ENCODE data around the gene COL4A5. TPM values are rescaled to one million over a fixed set of nuclear protein-coding genes. Genes with fewer than 3 reads are reported as not detected.

Gene COL4A5
- total and polyA plus RNA-seq, 2 donors (not counting 3 experiments of a cell fraction or from before 2014, with no cell fraction given), result 15.4 to 28.8 TPM

- Histone ChIP-seq H3K27ac (ENCODE audit: insufficient read depth, low read depth, low read length) (no peak overlapping the region), H3K4me3 (replicated peaks in 1 of 3; ENCODE audit: insufficient read depth in 1 of 3, low read depth in 1 of 3, low read length in 3 of 3) (no peak overlapping the region), H2AFZ (ENCODE audit: low read depth, low read length) (no peak overlapping the region), H3K79me2 (ENCODE audit: control insufficient read depth, insufficient read depth, low read length) (no peaks in the 10 kb centered on the region), H3K9ac (replicated peaks; ENCODE audit: extremely low read depth, insufficient read depth, low read length) (no peak overlapping the region), H3K27me3 (ENCODE audit: control insufficient read depth in 2 of 2, insufficient read depth in 2 of 2, low read length in 2 of 2) (peaks cover 39 to 48% of the 10 kb centered on the region in 2 experiments), H3K4me2 (ENCODE audit: insufficient read depth, low read length) (no peak overlapping the region), H3K9me1 (replicated peaks; ENCODE audit: control insufficient read depth, extremely low read depth, insufficient read depth, low read length) (no peaks in the 10 kb centered on the region), H3K36me3 (ENCODE audit: control insufficient read depth in 2 of 2, extremely low read depth in 1 of 2, insufficient read depth in 2 of 2, low read length in 2 of 2) (no peaks in the 10 kb centered on the region), H3K4me1 (ENCODE audit: control insufficient read depth, extremely low read depth, insufficient read depth, low read length) (peaks cover 4% of the 10 kb centered on the region), H4K20me1 (replicated peaks; ENCODE audit: control insufficient read depth, extremely low read depth, insufficient read depth, low read length) (no peaks in the 10 kb centered on the region), H3K9me3 (replicated peaks; ENCODE audit: control insufficient read depth, insufficient read depth, low read length) (no peaks in the 10 kb centered on the region)
- DNase-seq (ENCODE audit: low read depth, low spot score) (no peak), FAIRE-seq (no peak)
- ChIA-PET CTCF (no interaction called here), POLR2A (no interaction called here)
- no TSS peak for BruUV-seq (replicated peaks)
- TF ChIP-seq GATA2 (IDR thresholded peaks at IDR 0.05; ENCODE audit: insufficient read depth, insufficient read length, low read depth, low read length) (no peak), MYC (IDR thresholded peaks at IDR 0.05; ENCODE audit: low read depth, low read length) (no peak), POLR2A (IDR thresholded peaks at IDR 0.05; ENCODE audit: low read depth, low read length) (no peak), EZH2 (IDR thresholded peaks at IDR 0.05; ENCODE audit: borderline replicate concordance, low read depth, low read length, severe bottlenecking) (no peak), CTCF (IDR thresholded peaks at IDR 0.05; ENCODE audit: extremely low read depth in 1 of 2, insufficient read depth in 1 of 2, low read depth in 1 of 2, low read length in 2 of 2) (no peak), JUN (IDR thresholded peaks at IDR 0.05; ENCODE audit: borderline replicate concordance, insufficient read depth, insufficient read length, low read depth) (no peak), POLR2AphosphoS5 (IDR thresholded peaks at IDR 0.05; ENCODE audit: insufficient read depth, low read depth, low read length) (no peak), FOS (IDR thresholded peaks at IDR 0.05; ENCODE audit: borderline replicate concordance, insufficient read depth, low read length) (no peak)
- TF ChIP-seq, protein P1, sequence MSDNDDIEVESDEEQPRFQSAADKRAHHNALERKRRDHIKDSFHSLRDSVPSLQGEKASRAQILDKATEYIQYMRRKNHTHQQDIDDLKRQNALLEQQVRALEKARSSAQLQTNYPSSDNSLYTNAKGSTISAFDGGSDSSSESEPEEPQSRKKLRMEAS (IDR thresholded peaks at IDR 0.05; ENCODE audit: insufficient read depth, insufficient read length), result no peak
- dilution Hi-C loops (cut with MboI; ENCODE audit: extremely low pct_ligation_motif_present, low sequenced_read_pairs) (no loop called here), intact Hi-C loops (cut with micrococcal nuclease) (loop anchor here (5.0 kb wide), 1 partner anchor 965 kb away; no protein-coding TSS in a partner anchor)
Observed at GRCh38 chrX:108737754-108738153, 298.1 kb downstream of the COL4A5 start.
